PC-9 (cell line): ENCODE data around the gene IKBKE.

Source experiments
- EZH2 ChIP-seq: fragments of 200-600 bp; sonication (generic); IDR thresholded peaks from 2 replicates; pipeline ENCODE4 v1.8.0; 2017; ENCODE audit warnings: antibody characterized with exemption, low read depth
- TF ChIP-seq, protein P1 (sequence below): fragments of 200-600 bp; sonication (generic); conservative IDR thresholded peaks from 2 replicates; pipeline ENCODE4 v1.6.1; 2017; ENCODE audit warnings: mixed run types, antibody characterized with exemption, mild to moderate bottlenecking, moderate library complexity

DNA sequence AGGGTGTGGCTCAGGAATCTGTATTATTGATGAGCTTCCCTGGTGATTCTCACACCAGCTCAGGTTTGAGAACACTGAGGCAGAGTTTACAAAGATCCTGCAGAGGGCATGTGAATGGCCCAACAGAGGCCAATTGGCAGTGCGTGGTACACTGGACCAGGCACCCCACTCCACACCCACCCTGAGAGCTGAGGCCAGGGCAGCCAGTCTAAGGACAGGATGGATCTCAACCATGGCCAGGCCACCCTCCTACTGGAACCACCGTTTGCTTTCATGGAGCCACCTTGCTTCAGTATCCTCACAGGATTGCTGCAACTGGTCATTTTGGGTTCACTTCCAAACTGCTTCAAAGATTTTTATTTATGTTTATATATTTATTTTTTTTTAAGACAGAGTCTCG, 29.8 kb downstream of the IKBKE start:
- TF ChIP-seq, protein P1, sequence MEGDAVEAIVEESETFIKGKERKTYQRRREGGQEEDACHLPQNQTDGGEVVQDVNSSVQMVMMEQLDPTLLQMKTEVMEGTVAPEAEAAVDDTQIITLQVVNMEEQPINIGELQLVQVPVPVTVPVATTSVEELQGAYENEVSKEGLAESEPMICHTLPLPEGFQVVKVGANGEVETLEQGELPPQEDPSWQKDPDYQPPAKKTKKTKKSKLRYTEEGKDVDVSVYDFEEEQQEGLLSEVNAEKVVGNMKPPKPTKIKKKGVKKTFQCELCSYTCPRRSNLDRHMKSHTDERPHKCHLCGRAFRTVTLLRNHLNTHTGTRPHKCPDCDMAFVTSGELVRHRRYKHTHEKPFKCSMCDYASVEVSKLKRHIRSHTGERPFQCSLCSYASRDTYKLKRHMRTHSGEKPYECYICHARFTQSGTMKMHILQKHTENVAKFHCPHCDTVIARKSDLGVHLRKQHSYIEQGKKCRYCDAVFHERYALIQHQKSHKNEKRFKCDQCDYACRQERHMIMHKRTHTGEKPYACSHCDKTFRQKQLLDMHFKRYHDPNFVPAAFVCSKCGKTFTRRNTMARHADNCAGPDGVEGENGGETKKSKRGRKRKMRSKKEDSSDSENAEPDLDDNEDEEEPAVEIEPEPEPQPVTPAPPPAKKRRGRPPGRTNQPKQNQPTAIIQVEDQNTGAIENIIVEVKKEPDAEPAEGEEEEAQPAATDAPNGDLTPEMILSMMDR = no peak
- no peak for TF ChIP-seq EZH2
